ENCODE measurements around the gene N4BP2.
A peak's percentile ranks its signal among the peaks of the same experiment; 100 is the strongest.

The N4BP2 gene

GRCh38 chr4:40164459-40164858 is 107.8 kb downstream of the N4BP2 start:
- no peak for DNase-seq
- POLR2A ChIA-PET = no interaction called here
- H3K9me3 ChIP-seq (ENCODE audit: control extremely low read depth in 1 of 5, control insufficient read depth in 4 of 5, insufficient read depth in 2 of 5, low read depth in 1 of 5, low read length in 4 of 5) = peaks cover 0 to 8% (median 0%) of the 10 kb centered on the region in 5 experiments
- 93% methylated on average over 2 of the region's 3 CpGs for WGBS (ENCODE audit: insufficient coverage)
- no peak overlapping the region for H3K4me3 ChIP-seq (ENCODE audit: control insufficient read depth in 1 of 7, extremely low read depth in 1 of 7, insufficient read depth in 4 of 7, low read depth in 2 of 7, low read length in 6 of 7)
- CTCF ChIA-PET = interaction anchor here (1.1 kb wide), 1 partner anchor 153 kb away, joined by 4 read pairs; no protein-coding TSS in a partner anchor
- no peaks in the 10 kb centered on the region for H3K27me3 ChIP-seq (replicated peaks in 2 of 5; ENCODE audit: control insufficient read depth in 4 of 5, insufficient read depth in 5 of 5, low read length in 4 of 5)
- H3K27ac ChIP-seq (ENCODE audit: insufficient read depth in 1 of 2, low read depth in 1 of 2, low read length in 2 of 2, poor library complexity in 1 of 2, severe bottlenecking in 2 of 2) = no peak overlapping the region
- H3K4me1 ChIP-seq (ENCODE audit: control extremely low read depth in 1 of 4, control insufficient read depth in 4 of 4, insufficient read depth in 4 of 4, low read length in 3 of 4) = no peaks in the 10 kb centered on the region
- peaks cover 6 to 24% (median 10%) of the 10 kb centered on the region in 4 experiments for H3K36me3 ChIP-seq (ENCODE audit: control insufficient read depth in 4 of 4, insufficient read depth in 4 of 4, low read length in 3 of 4)

- POLR2A ChIA-PET = no interaction called here
- CTCF ChIA-PET = no interaction called here
- no peaks in the 10 kb centered on the region for H3K27me3 ChIP-seq (replicated peaks in 2 of 5; ENCODE audit: control insufficient read depth in 4 of 5, insufficient read depth in 5 of 5, low read length in 4 of 5)
- peaks cover 0 to 8% (median 0%) of the 10 kb centered on the region in 5 experiments for H3K9me3 ChIP-seq (ENCODE audit: control extremely low read depth in 1 of 5, control insufficient read depth in 4 of 5, insufficient read depth in 2 of 5, low read depth in 1 of 5, low read length in 4 of 5)
- H3K36me3 ChIP-seq (ENCODE audit: control insufficient read depth in 4 of 4, insufficient read depth in 4 of 4, low read length in 3 of 4) = peaks cover 6 to 19% (median 8%) of the 10 kb centered on the region in 4 experiments
- DNase-seq = no peak
- no CpG with 5 or more reads among the region's 1 CpG for WGBS (ENCODE audit: insufficient coverage)
- H3K4me1 ChIP-seq (ENCODE audit: control extremely low read depth in 1 of 4, control insufficient read depth in 4 of 4, insufficient read depth in 4 of 4, low read length in 3 of 4) = no peaks in the 10 kb centered on the region
- H3K4me3 ChIP-seq (ENCODE audit: control insufficient read depth in 1 of 7, extremely low read depth in 1 of 7, insufficient read depth in 4 of 7, low read depth in 2 of 7, low read length in 6 of 7) = no peak overlapping the region
- no peak overlapping the region for H3K27ac ChIP-seq (ENCODE audit: insufficient read depth in 1 of 2, low read depth in 1 of 2, low read length in 2 of 2, poor library complexity in 1 of 2, severe bottlenecking in 2 of 2)
Observed at GRCh38 chr4:40165916-40166315, 109.3 kb downstream of the N4BP2 start.

- peaks cover 0 to 8% (median 0%) of the 10 kb centered on the region in 5 experiments for H3K9me3 ChIP-seq (ENCODE audit: control extremely low read depth in 1 of 5, control insufficient read depth in 4 of 5, insufficient read depth in 2 of 5, low read depth in 1 of 5, low read length in 4 of 5)
- no peak overlapping the region for H3K4me3 ChIP-seq (ENCODE audit: control insufficient read depth in 1 of 7, extremely low read depth in 1 of 7, insufficient read depth in 4 of 7, low read depth in 2 of 7, low read length in 6 of 7)
- no peaks in the 10 kb centered on the region for H3K27me3 ChIP-seq (replicated peaks in 2 of 5; ENCODE audit: control insufficient read depth in 4 of 5, insufficient read depth in 5 of 5, low read length in 4 of 5)
- ChIA-PET POLR2A (no interaction called here), CTCF (no interaction called here)
- H3K36me3 ChIP-seq (ENCODE audit: control insufficient read depth in 4 of 4, insufficient read depth in 4 of 4, low read length in 3 of 4) = peaks cover 0 to 13% (median 5%) of the 10 kb centered on the region in 4 experiments
- H3K27ac ChIP-seq (ENCODE audit: insufficient read depth in 1 of 2, low read depth in 1 of 2, low read length in 2 of 2, poor library complexity in 1 of 2, severe bottlenecking in 2 of 2) = no peak overlapping the region
- no peak for DNase-seq
- peaks cover 0 to 3% (median 0%) of the 10 kb centered on the region in 4 experiments for H3K4me1 ChIP-seq (ENCODE audit: control extremely low read depth in 1 of 4, control insufficient read depth in 4 of 4, insufficient read depth in 4 of 4, low read length in 3 of 4)
Observed at GRCh38 chr4:40168070-40168469, 111.4 kb downstream of the N4BP2 start.

GRCh38 chr4:40170588-40170987 is 113.9 kb downstream of the N4BP2 start:
- peaks cover 0 to 8% (median 0%) of the 10 kb centered on the region in 5 experiments for H3K9me3 ChIP-seq (ENCODE audit: control extremely low read depth in 1 of 5, control insufficient read depth in 4 of 5, insufficient read depth in 2 of 5, low read depth in 1 of 5, low read length in 4 of 5)
- POLR2A ChIA-PET = no interaction called here
- CTCF ChIA-PET = interaction anchor here (0.7 to 2.2 kb wide), 4 partner anchors 8 to 34 kb away, joined by 3 to 8 read pairs (median 4); no protein-coding TSS in a partner anchor
- H3K4me3 ChIP-seq (ENCODE audit: control insufficient read depth in 1 of 7, extremely low read depth in 1 of 7, insufficient read depth in 4 of 7, low read depth in 2 of 7, low read length in 6 of 7) = no peak overlapping the region
- no peak for DNase-seq
- H3K4me1 ChIP-seq (ENCODE audit: control extremely low read depth in 1 of 4, control insufficient read depth in 4 of 4, insufficient read depth in 4 of 4, low read length in 3 of 4) = peaks cover 0 to 11% (median 2%) of the 10 kb centered on the region in 4 experiments
- H3K27ac ChIP-seq (ENCODE audit: insufficient read depth in 1 of 2, low read depth in 1 of 2, low read length in 2 of 2, poor library complexity in 1 of 2, severe bottlenecking in 2 of 2) = no peak overlapping the region
- no peaks in the 10 kb centered on the region for H3K27me3 ChIP-seq (replicated peaks in 2 of 5; ENCODE audit: control insufficient read depth in 4 of 5, insufficient read depth in 5 of 5, low read length in 4 of 5)
- peaks cover 0 to 8% (median 4%) of the 10 kb centered on the region in 4 experiments for H3K36me3 ChIP-seq (ENCODE audit: control insufficient read depth in 4 of 4, insufficient read depth in 4 of 4, low read length in 3 of 4)

- ChIA-PET CTCF (no interaction called here), POLR2A (no interaction called here)
- H3K4me3 ChIP-seq (ENCODE audit: control insufficient read depth in 1 of 7, extremely low read depth in 1 of 7, insufficient read depth in 4 of 7, low read depth in 2 of 7, low read length in 6 of 7) = no peak overlapping the region
- H3K4me1 ChIP-seq (ENCODE audit: control extremely low read depth in 1 of 4, control insufficient read depth in 4 of 4, insufficient read depth in 4 of 4, low read length in 3 of 4) = peaks cover 0 to 11% (median 2%) of the 10 kb centered on the region in 4 experiments
- peaks cover 0 to 2% (median 0%) of the 10 kb centered on the region in 5 experiments for H3K9me3 ChIP-seq (ENCODE audit: control extremely low read depth in 1 of 5, control insufficient read depth in 4 of 5, insufficient read depth in 2 of 5, low read depth in 1 of 5, low read length in 4 of 5)
- H3K27me3 ChIP-seq (replicated peaks in 2 of 5; ENCODE audit: control insufficient read depth in 4 of 5, insufficient read depth in 5 of 5, low read length in 4 of 5) = no peaks in the 10 kb centered on the region
- whole genome bisulfite sequencing (ENCODE audit: insufficient coverage) = 44% methylated on average over 4 of the region's 4 CpGs
- H3K36me3 ChIP-seq (ENCODE audit: control insufficient read depth in 4 of 4, insufficient read depth in 4 of 4, low read length in 3 of 4) = no peaks in the 10 kb centered on the region
- DNase-seq = peak in 2 of 3 donors; percentile 42 to 49
- H3K27ac ChIP-seq (ENCODE audit: insufficient read depth in 1 of 2, low read depth in 1 of 2, low read length in 2 of 2, poor library complexity in 1 of 2, severe bottlenecking in 2 of 2) = no peak overlapping the region
Observed at GRCh38 chr4:40173470-40173875, 116.8 kb downstream of the N4BP2 start.

GRCh38 chr4:40176602-40177001 is 120.0 kb downstream of the N4BP2 start:
- Histone ChIP-seq H3K27me3 (replicated peaks in 2 of 5; ENCODE audit: control insufficient read depth in 4 of 5, insufficient read depth in 5 of 5, low read length in 4 of 5) (no peaks in the 10 kb centered on the region), H3K4me3 (ENCODE audit: control insufficient read depth in 1 of 7, extremely low read depth in 1 of 7, insufficient read depth in 4 of 7, low read depth in 2 of 7, low read length in 6 of 7) (peak overlapping the region in 1 of 7 experiments; percentile 33), H3K27ac (ENCODE audit: insufficient read depth in 1 of 2, low read depth in 1 of 2, low read length in 2 of 2, poor library complexity in 1 of 2, severe bottlenecking in 2 of 2) (no peak overlapping the region), H3K36me3 (ENCODE audit: control insufficient read depth in 4 of 4, insufficient read depth in 4 of 4, low read length in 3 of 4) (no peaks in the 10 kb centered on the region), H3K9me3 (ENCODE audit: control extremely low read depth in 1 of 5, control insufficient read depth in 4 of 5, insufficient read depth in 2 of 5, low read depth in 1 of 5, low read length in 4 of 5) (no peaks in the 10 kb centered on the region), H3K4me1 (ENCODE audit: control extremely low read depth in 1 of 4, control insufficient read depth in 4 of 4, insufficient read depth in 4 of 4, low read length in 3 of 4) (peaks cover 0 to 19% (median 3%) of the 10 kb centered on the region in 4 experiments)
- ChIA-PET POLR2A (no interaction called here), CTCF (interaction anchor here (1.2 kb wide), 1 partner anchor 15 kb away, joined by 3 read pairs; no protein-coding TSS in a partner anchor)
- DNase-seq = no peak
- WGBS (ENCODE audit: insufficient coverage) = 82% methylated on average over 6 of the region's 10 CpGs

- Histone ChIP-seq H3K9me3 (ENCODE audit: control extremely low read depth in 1 of 5, control insufficient read depth in 4 of 5, insufficient read depth in 2 of 5, low read depth in 1 of 5, low read length in 4 of 5) (no peaks in the 10 kb centered on the region), H3K27ac (ENCODE audit: insufficient read depth in 1 of 2, low read depth in 1 of 2, low read length in 2 of 2, poor library complexity in 1 of 2, severe bottlenecking in 2 of 2) (no peak overlapping the region), H3K36me3 (ENCODE audit: control insufficient read depth in 4 of 4, insufficient read depth in 4 of 4, low read length in 3 of 4) (no peaks in the 10 kb centered on the region), H3K4me1 (ENCODE audit: control extremely low read depth in 1 of 4, control insufficient read depth in 4 of 4, insufficient read depth in 4 of 4, low read length in 3 of 4) (peaks cover 0 to 19% (median 3%) of the 10 kb centered on the region in 4 experiments), H3K27me3 (replicated peaks in 2 of 5; ENCODE audit: control insufficient read depth in 4 of 5, insufficient read depth in 5 of 5, low read length in 4 of 5) (no peaks in the 10 kb centered on the region), H3K4me3 (ENCODE audit: control insufficient read depth in 1 of 7, extremely low read depth in 1 of 7, insufficient read depth in 4 of 7, low read depth in 2 of 7, low read length in 6 of 7) (no peak overlapping the region)
- CTCF ChIA-PET = interaction anchor here (1.2 kb wide), 1 partner anchor 14 kb away, joined by 3 read pairs; no protein-coding TSS in a partner anchor
- 100% methylated on average over 1 of the region's 2 CpGs for WGBS (ENCODE audit: insufficient coverage)
- POLR2A ChIA-PET = no interaction called here
- DNase-seq = no peak
Observed at GRCh38 chr4:40177591-40177990, 120.9 kb downstream of the N4BP2 start.
